Pulmonary artery endothelial cell (primary cell): ENCODE results near the gene FFAR4. TPM values are rescaled to one million over a fixed set of nuclear protein-coding genes. Genes with fewer than 3 reads are reported as not detected.

Experiments used
- DNase-seq: peaks from one replicate; pipeline ENCODE4 v3.0.0-alpha.2; 2011; ENCODE audit warnings: low read depth, low spot score
- total RNA-seq: library from RNA; depleted of rRNA; stranded (reverse); fragments of >200 nt; gene quantifications from 2 replicates; pipeline ENCODE4 v1.2.3, GENCODE V29; 2014

The FFAR4 gene
- total RNA-seq, 1 donor from 2014 or later, result not detected

GRCh38 chr10:93599335-93599734 is 32.9 kb downstream of the FFAR4 start:
- no peak for DNase-seq

- no peak for DNase-seq
Observed at GRCh38 chr10:93599778-93600177, 33.3 kb downstream of the FFAR4 start.

GRCh38 chr10:93600446-93601145 is 34.1 kb downstream of the FFAR4 start:
- DNase-seq, result no peak

- no peak for DNase-seq
Observed at GRCh38 chr10:93601146-93601773, 34.8 kb downstream of the FFAR4 start, which contains the start of gene RBP4. RBP4 (minus strand) TSS chr10:93601235; CDS start chr10:93601028, 207 bp downstream.

- no peak for DNase-seq
Observed at GRCh38 chr10:93601774-93602162, 35.3 kb downstream of the FFAR4 start.

- no peak for DNase-seq
Observed at GRCh38 chr10:93603023-93603422, 36.6 kb downstream of the FFAR4 start.

GRCh38 chr10:93604146-93604545 is 37.7 kb downstream of the FFAR4 start:
- DNase-seq, result no peak

- no peak for DNase-seq
Observed at GRCh38 chr10:93608421-93608820, 42.0 kb downstream of the FFAR4 start.

- DNase-seq, result no peak
Observed at GRCh38 chr10:93612311-93612710, 45.8 kb downstream of the FFAR4 start, which contains the start of gene PDE6C. PDE6C (plus strand) TSS chr10:93612537; CDS start chr10:93612726, 189 bp downstream.

- no peak for DNase-seq
Observed at GRCh38 chr10:93613126-93613525, 46.7 kb downstream of the FFAR4 start.

GRCh38 chr10:93614101-93614825 is 47.8 kb downstream of the FFAR4 start:
- DNase-seq, result no peak

- no peak for DNase-seq
Observed at GRCh38 chr10:93615576-93616235, 49.2 kb downstream of the FFAR4 start.

- DNase-seq, result no peak
Observed at GRCh38 chr10:93620925-93621324, 54.5 kb downstream of the FFAR4 start.

- no peak for DNase-seq
Observed at GRCh38 chr10:93622942-93623341, 56.5 kb downstream of the FFAR4 start.

GRCh38 chr10:93628858-93629257 is 62.4 kb downstream of the FFAR4 start:
- no peak for DNase-seq

- DNase-seq, result no peak
Observed at GRCh38 chr10:93629647-93630305, 63.3 kb downstream of the FFAR4 start.

- DNase-seq, result no peak
Observed at GRCh38 chr10:93630625-93631557, 64.4 kb downstream of the FFAR4 start.
